GM10248 (cell line): ENCODE results near the gene KCMF1.

Experiments used
- CTCF ChIA-PET: fragments of 300-600 bp; sonication (Branson Sonifier 250); formaldehyde crosslinking; extraction: SDS; loops from one replicate; lab custom pipeline; 2021; ENCODE audit warnings: antibody characterized with exemption; lab: Yijun Ruan, JAX
- POLR2A ChIA-PET: fragments of 350-650 bp; sonication (Branson Sonifier 250); formaldehyde crosslinking; extraction: SDS; loops from one replicate; lab custom pipeline; 2020; ENCODE audit warnings: antibody characterized with exemption; lab: Yijun Ruan, JAX
- DNase-seq: peaks from one replicate; pipeline ENCODE4 v3.0.0; 2012; ENCODE audit errors: extremely low spot score
- CTCF ChIP-seq: IDR thresholded peaks from 2 replicates; pipeline ENCODE4 v1.5.1; 2012; ENCODE audit warnings: mild to moderate bottlenecking, low read depth; ENCODE audit errors: extremely low read depth, missing control alignments, control extremely low read depth

KCMF1 gene

GRCh38 chr2:85073033-85073432 lies 102.1 kb downstream of the KCMF1 start:
- POLR2A ChIA-PET = no interaction called here
- TF ChIP-seq CTCF = no peak
- DNase-seq = no peak
- CTCF ChIA-PET = interaction anchor here (1.0 to 1.5 kb wide), 2 partner anchors 14 to 227 kb away, joined by 3 read pairs; no protein-coding TSS in a partner anchor

GRCh38 chr2:85076618-85077274 lies 105.8 kb downstream of the KCMF1 start:
- no peak for DNase-seq
- ChIA-PET POLR2A (no interaction called here), CTCF (interaction anchor here (1.1 kb wide), 2 partner anchors 9 to 190 kb away, joined by 3 read pairs; no protein-coding TSS in a partner anchor)
- no peak for TF ChIP-seq CTCF

GRCh38 chr2:85077859-85078419 lies 107.0 kb downstream of the KCMF1 start:
- POLR2A ChIA-PET = interaction anchor here (0.8 kb wide), 1 partner anchor 461 kb away, joined by 3 read pairs; the partner anchor contains the start of gene MAT2A

DNA sequence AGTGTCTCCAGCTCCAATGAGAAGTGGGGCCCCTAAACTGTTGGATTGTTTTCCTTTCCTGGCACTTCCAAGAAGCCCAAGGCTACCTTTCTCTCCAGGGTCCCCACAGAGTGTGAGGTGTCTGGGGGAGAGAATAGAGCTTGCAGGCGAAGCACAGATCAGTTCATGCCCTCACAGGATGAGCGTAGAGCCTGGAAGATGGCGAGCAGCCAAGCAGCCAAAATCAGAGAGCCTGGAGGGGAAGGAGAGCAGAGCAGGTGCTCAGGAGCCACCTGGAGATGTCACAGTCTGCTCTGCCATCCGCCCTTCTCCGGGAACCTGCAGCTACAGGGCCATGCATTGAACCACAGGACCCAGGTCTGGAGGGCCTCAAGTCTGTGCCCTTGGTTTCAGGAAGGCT lies 107.6 kb downstream of the KCMF1 start:
- DNase-seq = no peak
- ChIA-PET CTCF (no interaction called here), POLR2A (interaction anchor here (0.8 kb wide), 1 partner anchor 460 kb away, joined by 3 read pairs; the partner anchor contains the start of gene MAT2A)
- no peak for TF ChIP-seq CTCF

More at GRCh38 chr2:85077859-85078419, 107.0 kb downstream of the KCMF1 start:
- CTCF ChIA-PET = no interaction called here
- no peak for TF ChIP-seq CTCF
- no peak for DNase-seq

- ChIA-PET CTCF (interaction anchor here (1.0 kb wide), 1 partner anchor 102 kb away, joined by 3 read pairs; no protein-coding TSS in a partner anchor), POLR2A (no interaction called here)
- TF ChIP-seq CTCF = no peak
- DNase-seq = no peak
Observed at GRCh38 chr2:85083092-85083491, 112.1 kb downstream of the KCMF1 start.

DNA sequence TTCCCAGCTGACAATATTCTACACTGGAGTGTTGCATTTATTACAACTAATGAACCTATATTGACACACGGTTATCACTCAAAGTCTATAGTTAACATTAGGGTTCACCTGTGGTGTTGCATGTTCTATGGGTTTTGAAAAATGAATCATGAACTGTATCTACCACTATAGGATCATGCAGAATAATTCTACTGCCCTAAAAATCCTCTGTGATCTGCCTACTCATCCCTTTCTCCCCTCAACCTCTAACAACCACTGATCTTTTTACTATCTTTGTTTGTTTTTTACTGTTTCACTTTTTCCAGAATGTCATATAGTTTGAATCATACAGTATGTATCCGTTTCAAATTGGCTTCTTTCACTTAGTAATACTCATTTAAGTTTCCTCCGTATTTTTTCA lies 114.6 kb downstream of the KCMF1 start:
- no peak for DNase-seq
- no peak for TF ChIP-seq CTCF
- CTCF ChIA-PET = interaction anchor here (0.7 to 1.2 kb wide), 2 partner anchors 9 to 19 kb away, joined by 3 read pairs; no protein-coding TSS in a partner anchor
- POLR2A ChIA-PET = no interaction called here
